Stimulated activated CD8-positive, alpha-beta memory T cell treated with anti-CD3 and anti-CD28 coated beads, Interleukin-15, amount 100 ng/mL, for 48 hours (primary cell): ENCODE measurements around the gene KNCN.

Experiments
- DNase-seq, 2 donors: peaks; one replicate each; pipeline ENCODE4 v3.0.0-alpha.2; 2020; ENCODE audit warnings: low read depth in 2 of 2

Gene KNCN

GRCh38 chr1:46497665-46498064, 53.8 kb downstream of the KNCN start:
- DNase-seq: no peak

GRCh38 chr1:46497020-46497419, 54.4 kb downstream of the KNCN start:
- DNase-seq: no peak

GRCh38 chr1:46496505-46496904, 54.9 kb downstream of the KNCN start:
- DNase-seq: no peak

- DNase-seq: no peak
Observed at GRCh38 chr1:46495778-46496177, 55.7 kb downstream of the KNCN start.
